ENCODE results near the gene PPP2R2B.

Gene PPP2R2B

GRCh38 chr5:146878476-146879172 is at the start of gene PPP2R2B:
Gene PPP2R2B, minus strand, starts transcription at chr5:146878757.
- DNase-seq (ENCODE audit: low read depth): no peak

GRCh38 chr5:146924132-146924531 is 45.6 kb upstream of the PPP2R2B start:
- no peak for DNase-seq (ENCODE audit: low read depth)

GRCh38 chr5:146921225-146921624 is 42.7 kb upstream of the PPP2R2B start:
- no peak for DNase-seq (ENCODE audit: low read depth)

GRCh38 chr5:146920351-146920881 is 41.9 kb upstream of the PPP2R2B start:
- no peak for DNase-seq (ENCODE audit: low read depth)

GRCh38 chr5:146919304-146919703 is 40.7 kb upstream of the PPP2R2B start:
- no peak for DNase-seq (ENCODE audit: low read depth)

GRCh38 chr5:146917931-146918330 is 39.4 kb upstream of the PPP2R2B start:
- DNase-seq (ENCODE audit: low read depth): no peak

- no peak for DNase-seq (ENCODE audit: low read depth)
These were observed 34.3 kb upstream of the PPP2R2B start for GRCh38 chr5:146912874-146913273.

GRCh38 chr5:146910239-146910638 is 31.7 kb upstream of the PPP2R2B start:
- DNase-seq (ENCODE audit: low read depth): no peak

GRCh38 chr5:146909255-146910068 is 30.9 kb upstream of the PPP2R2B start:
- no peak for DNase-seq (ENCODE audit: low read depth)

- no peak for DNase-seq (ENCODE audit: low read depth)
These were observed 28.2 kb upstream of the PPP2R2B start for GRCh38 chr5:146906803-146907202.

- no peak for DNase-seq (ENCODE audit: low read depth)
These were observed 26.3 kb upstream of the PPP2R2B start for GRCh38 chr5:146904890-146905289.

- DNase-seq (ENCODE audit: low read depth): no peak
These were observed 25.2 kb upstream of the PPP2R2B start for GRCh38 chr5:146903789-146904188.

GRCh38 chr5:146902471-146902870 is 23.9 kb upstream of the PPP2R2B start:
- no peak for DNase-seq (ENCODE audit: low read depth)

- DNase-seq (ENCODE audit: low read depth): no peak
These were observed 18.5 kb upstream of the PPP2R2B start for GRCh38 chr5:146897061-146897460.

- DNase-seq (ENCODE audit: low read depth): no peak
These were observed 16.4 kb upstream of the PPP2R2B start for GRCh38 chr5:146894753-146895521.

GRCh38 chr5:146893991-146894390 is 15.4 kb upstream of the PPP2R2B start:
- no peak for DNase-seq (ENCODE audit: low read depth)

GRCh38 chr5:146892231-146892630 is 13.7 kb upstream of the PPP2R2B start:
- no peak for DNase-seq (ENCODE audit: low read depth)

- no peak for DNase-seq (ENCODE audit: low read depth)
These were observed 13.0 kb upstream of the PPP2R2B start for GRCh38 chr5:146891511-146891910.

GRCh38 chr5:146890731-146891440 is 12.3 kb upstream of the PPP2R2B start:
- DNase-seq (ENCODE audit: low read depth): no peak

- DNase-seq (ENCODE audit: low read depth): no peak
These were observed 11.5 kb upstream of the PPP2R2B start for GRCh38 chr5:146890066-146890465.

GRCh38 chr5:146889169-146889568 is 10.6 kb upstream of the PPP2R2B start:
- DNase-seq (ENCODE audit: low read depth): no peak
